ENCODE data around the gene ALDH1A2.
A peak's percentile ranks its signal among the peaks of the same experiment; 100 is the strongest.
"Not testable (repeated sequence)": the region's sequence is repeated elsewhere in the genome, so short reads cannot be mapped to it uniquely, and the experiment has no call there.

The ALDH1A2 gene

GRCh38 chr15:58065445-58066041 is at the start of gene ALDH1A2:
TSS of gene ALDH1A2 (minus strand) at chr15:58065711. CDS start at chr15:58065650, 61 bp downstream.
- DNase-seq (ENCODE audit: low spot score), result peak; percentile 3

- DNase-seq (ENCODE audit: low spot score), result no peak
Observed at GRCh38 chr15:58114812-58115211, 49.3 kb upstream of the ALDH1A2 start.

- DNase-seq (ENCODE audit: low spot score), result no peak
Observed at GRCh38 chr15:58114388-58114787, 48.9 kb upstream of the ALDH1A2 start.

- not testable (repeated sequence) for DNase-seq (ENCODE audit: low spot score)
Observed at GRCh38 chr15:58113358-58113757, 47.8 kb upstream of the ALDH1A2 start.

- DNase-seq (ENCODE audit: low spot score), result no peak
Observed at GRCh38 chr15:58111718-58112104, 46.2 kb upstream of the ALDH1A2 start.

GRCh38 chr15:58110999-58111717 is 45.6 kb upstream of the ALDH1A2 start:
- no peak for DNase-seq (ENCODE audit: low spot score)

- no peak for DNase-seq (ENCODE audit: low spot score)
Observed at GRCh38 chr15:58109419-58109818, 43.9 kb upstream of the ALDH1A2 start.

GRCh38 chr15:58108117-58108516 is 42.6 kb upstream of the ALDH1A2 start:
- no peak for DNase-seq (ENCODE audit: low spot score)

- DNase-seq (ENCODE audit: low spot score), result no peak
Observed at GRCh38 chr15:58103482-58103881, 38.0 kb upstream of the ALDH1A2 start.

GRCh38 chr15:58096529-58097084 is 31.1 kb upstream of the ALDH1A2 start:
- no peak for DNase-seq (ENCODE audit: low spot score)

- no peak for DNase-seq (ENCODE audit: low spot score)
Observed at GRCh38 chr15:58095415-58095814, 29.9 kb upstream of the ALDH1A2 start.

GRCh38 chr15:58087871-58088270 is 22.4 kb upstream of the ALDH1A2 start:
- no peak for DNase-seq (ENCODE audit: low spot score)

GRCh38 chr15:58086491-58086890 is 21.0 kb upstream of the ALDH1A2 start:
- DNase-seq (ENCODE audit: low spot score), result no peak

GRCh38 chr15:58083526-58083925 is 18.0 kb upstream of the ALDH1A2 start:
- no peak for DNase-seq (ENCODE audit: low spot score)

- no peak for DNase-seq (ENCODE audit: low spot score)
Observed at GRCh38 chr15:58081891-58082290, 16.4 kb upstream of the ALDH1A2 start.

GRCh38 chr15:58081456-58081855 is 15.9 kb upstream of the ALDH1A2 start:
- DNase-seq (ENCODE audit: low spot score), result no peak

- DNase-seq (ENCODE audit: low spot score), result not testable (repeated sequence)
Observed at GRCh38 chr15:58080959-58081358, 15.4 kb upstream of the ALDH1A2 start.

- DNase-seq (ENCODE audit: low spot score), result no peak
Observed at GRCh38 chr15:58080398-58080797, 14.9 kb upstream of the ALDH1A2 start.

- no peak for DNase-seq (ENCODE audit: low spot score)
Observed at GRCh38 chr15:58078591-58078990, 13.1 kb upstream of the ALDH1A2 start.

- no peak for DNase-seq (ENCODE audit: low spot score)
Observed at GRCh38 chr15:58077427-58077826, 11.9 kb upstream of the ALDH1A2 start.

GRCh38 chr15:58074452-58074851 is 8.9 kb upstream of the ALDH1A2 start:
- no peak for DNase-seq (ENCODE audit: low spot score)

- no peak for DNase-seq (ENCODE audit: low spot score)
Observed at GRCh38 chr15:58070801-58071418, 5.4 kb upstream of the ALDH1A2 start.

GRCh38 chr15:58069008-58069407 is 3.5 kb upstream of the ALDH1A2 start:
- DNase-seq (ENCODE audit: low spot score), result no peak

Measured in germinal center (tissue), 1 donor.